SK-N-SH (cell line): ENCODE measurements around the gene MCCC1.

Experiments used
- ELF1 ChIP-seq: IDR thresholded peaks from 2 replicates; pipeline ENCODE4 v1.4.0; 2012
- EP300 ChIP-seq, 2 experiments: IDR thresholded peaks; 2 replicates each; pipeline versions ENCODE4 v1.4.0 to v1.6.1; 2012; ENCODE audit warnings: borderline replicate concordance in 1 of 2, low read depth in 1 of 2, low read length in 1 of 2
- EZH2phosphoT487 ChIP-seq: fragments of 200-600 bp; sonication (generic); IDR thresholded peaks from 2 replicates; pipeline ENCODE4 v1.6.1; 2017; ENCODE audit warnings: low read depth, mixed run types, mild to moderate bottlenecking, antibody characterized with exemption, moderate library complexity, borderline replicate concordance
- GABPA ChIP-seq: IDR thresholded peaks from 2 replicates; pipeline ENCODE4 v1.4.0; 2012; ENCODE audit warnings: low read depth, mild to moderate bottlenecking
- NFIC ChIP-seq: IDR thresholded peaks from 2 replicates; pipeline ENCODE4 v1.4.0; 2012; ENCODE audit warnings: borderline replicate concordance
- RAD21 ChIP-seq: IDR thresholded peaks from 2 replicates; pipeline ENCODE4 v1.6.1; 2012; ENCODE audit warnings: mild to moderate bottlenecking, low read length
- RFX5 ChIP-seq: IDR thresholded peaks from 2 replicates; pipeline ENCODE4 v1.6.1; 2012; ENCODE audit warnings: mild to moderate bottlenecking, improper control_type of control experiment, low read length
- SIN3A ChIP-seq: IDR thresholded peaks from 2 replicates; pipeline ENCODE4 v1.6.1; 2012; ENCODE audit warnings: low read depth, mild to moderate bottlenecking, low read length, moderate library complexity, borderline replicate concordance
- SMC3 ChIP-seq: IDR thresholded peaks from 2 replicates; pipeline ENCODE4 v1.6.1; 2012; ENCODE audit warnings: low read depth, low read length, improper control_type of control experiment
- TAF1 ChIP-seq: IDR thresholded peaks from 2 replicates; pipeline ENCODE4 v1.6.1; 2012; ENCODE audit warnings: low read depth, mild to moderate bottlenecking, low read length, moderate library complexity, borderline replicate concordance
- TEAD4 ChIP-seq: IDR thresholded peaks from 2 replicates; pipeline ENCODE4 v1.4.0; 2012; ENCODE audit warnings: mild to moderate bottlenecking, borderline replicate concordance; ENCODE audit not compliant: insufficient read depth
- TF ChIP-seq, protein P1 (sequence below): fragments of 200-600 bp; sonication (generic); IDR thresholded peaks from 2 replicates; pipeline ENCODE4 v1.6.1; 2017; ENCODE audit warnings: antibody characterized with exemption, mild to moderate bottlenecking, moderate library complexity
- TF ChIP-seq, protein P2 (sequence below): IDR thresholded peaks from 2 replicates; pipeline ENCODE4 v1.4.0; 2012; ENCODE audit warnings: low read depth

DNA sequence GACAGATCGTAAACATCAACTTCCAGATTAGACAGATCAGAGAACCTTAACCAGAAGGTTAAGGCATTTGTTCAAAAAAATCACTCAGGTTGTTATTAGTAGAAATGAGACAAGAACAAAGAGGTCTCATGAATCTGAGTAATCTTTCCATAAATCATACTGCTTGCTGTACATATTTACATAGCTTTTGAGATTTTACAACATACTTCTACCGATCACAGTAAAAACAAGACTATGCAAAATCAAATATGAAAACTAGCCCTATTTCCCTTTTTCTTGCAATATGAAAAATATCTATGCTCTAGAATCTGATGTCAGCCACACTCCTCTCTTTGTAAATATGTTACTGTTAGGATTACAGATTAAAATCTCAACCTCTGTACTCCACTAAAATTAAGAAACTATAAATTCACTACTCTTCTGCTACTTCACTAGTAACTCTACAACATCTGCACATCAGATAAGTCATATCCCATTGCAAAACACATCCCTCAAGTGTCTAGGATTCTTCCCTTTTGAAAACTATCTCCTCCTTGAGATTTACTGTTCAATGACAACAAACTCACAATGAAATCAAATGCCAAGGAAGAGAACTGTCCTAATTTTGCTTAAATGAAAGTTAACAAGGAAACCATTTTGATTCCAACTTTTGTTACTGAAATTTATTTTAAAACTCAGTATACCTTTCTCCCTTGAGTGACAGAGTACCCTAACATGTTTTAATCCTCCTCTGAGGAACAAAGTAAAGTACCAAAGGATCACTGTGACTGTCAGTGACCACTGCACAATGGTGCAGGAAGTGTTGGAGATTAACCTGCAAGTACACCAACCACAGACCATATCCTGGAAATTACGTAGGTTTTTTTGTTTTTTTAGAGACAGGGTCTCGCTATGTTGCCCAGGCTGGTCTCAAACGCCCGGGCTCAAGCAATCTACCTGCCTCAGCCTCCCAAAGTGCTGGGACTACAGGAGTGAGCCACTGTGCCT lies 131.8 kb downstream of the MCCC1 start:
- TF ChIP-seq, protein P1, sequence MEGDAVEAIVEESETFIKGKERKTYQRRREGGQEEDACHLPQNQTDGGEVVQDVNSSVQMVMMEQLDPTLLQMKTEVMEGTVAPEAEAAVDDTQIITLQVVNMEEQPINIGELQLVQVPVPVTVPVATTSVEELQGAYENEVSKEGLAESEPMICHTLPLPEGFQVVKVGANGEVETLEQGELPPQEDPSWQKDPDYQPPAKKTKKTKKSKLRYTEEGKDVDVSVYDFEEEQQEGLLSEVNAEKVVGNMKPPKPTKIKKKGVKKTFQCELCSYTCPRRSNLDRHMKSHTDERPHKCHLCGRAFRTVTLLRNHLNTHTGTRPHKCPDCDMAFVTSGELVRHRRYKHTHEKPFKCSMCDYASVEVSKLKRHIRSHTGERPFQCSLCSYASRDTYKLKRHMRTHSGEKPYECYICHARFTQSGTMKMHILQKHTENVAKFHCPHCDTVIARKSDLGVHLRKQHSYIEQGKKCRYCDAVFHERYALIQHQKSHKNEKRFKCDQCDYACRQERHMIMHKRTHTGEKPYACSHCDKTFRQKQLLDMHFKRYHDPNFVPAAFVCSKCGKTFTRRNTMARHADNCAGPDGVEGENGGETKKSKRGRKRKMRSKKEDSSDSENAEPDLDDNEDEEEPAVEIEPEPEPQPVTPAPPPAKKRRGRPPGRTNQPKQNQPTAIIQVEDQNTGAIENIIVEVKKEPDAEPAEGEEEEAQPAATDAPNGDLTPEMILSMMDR = no peak
- TF ChIP-seq EZH2phosphoT487 (no peak), TEAD4 (no peak), EP300 (IDR thresholded peaks at IDR 0.05; ENCODE audit: borderline replicate concordance in 1 of 2, low read depth in 1 of 2, low read length in 1 of 2) (no peak), RAD21 (no peak), TAF1 (no peak), ELF1 (no peak), RFX5 (no peak), SMC3 (no peak), NFIC (no peak), GABPA (no peak), SIN3A (no peak)
- TF ChIP-seq, protein P2, sequence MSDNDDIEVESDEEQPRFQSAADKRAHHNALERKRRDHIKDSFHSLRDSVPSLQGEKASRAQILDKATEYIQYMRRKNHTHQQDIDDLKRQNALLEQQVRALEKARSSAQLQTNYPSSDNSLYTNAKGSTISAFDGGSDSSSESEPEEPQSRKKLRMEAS = no peak
